SIG-M5 treated with dmso at 0.1 percent for 504 hours (cell line): ENCODE data around the gene ATAT1.

Experiments used
- DNase-seq: peaks from one replicate; lab custom pipeline; 2025; ENCODE audit not compliant: unreplicated experiment; lab: John Stamatoyannopoulos, UW

ATAT1 gene

GRCh38 chr6:30626484-30627366 lies at the start of gene ATAT1:
Gene ATAT1, plus strand, starts transcription at chr6:30626874.
- peak; percentile 80 for DNase-seq

GRCh38 chr6:30578051-30578450 lies 48.6 kb upstream of the ATAT1 start:
- DNase-seq, result no peak

- no peak for DNase-seq
Measured at GRCh38 chr6:30583921-30584320, 42.8 kb upstream of the ATAT1 start.

- DNase-seq, result no peak
Measured at GRCh38 chr6:30589754-30590358, 36.8 kb upstream of the ATAT1 start.

- no peak for DNase-seq
Measured at GRCh38 chr6:30590509-30590908, 36.2 kb upstream of the ATAT1 start.

GRCh38 chr6:30591008-30591407 lies 35.7 kb upstream of the ATAT1 start:
- DNase-seq, result peak; percentile 27

- no peak for DNase-seq
Measured at GRCh38 chr6:30592287-30592686, 34.4 kb upstream of the ATAT1 start.

- DNase-seq, result peak; percentile 42
Measured at GRCh38 chr6:30597315-30598144, 29.1 kb upstream of the ATAT1 start.

GRCh38 chr6:30598912-30599624 lies 27.6 kb upstream of the ATAT1 start:
- no peak for DNase-seq

GRCh38 chr6:30599625-30600324 lies 26.9 kb upstream of the ATAT1 start:
- DNase-seq, result no peak

GRCh38 chr6:30600451-30600961 lies 26.2 kb upstream of the ATAT1 start:
- no peak for DNase-seq

- no peak for DNase-seq
Measured at GRCh38 chr6:30601436-30601814, 25.2 kb upstream of the ATAT1 start.

GRCh38 chr6:30601815-30602641 lies 24.6 kb upstream of the ATAT1 start:
- no peak for DNase-seq

- DNase-seq, result no peak
Measured at GRCh38 chr6:30603961-30604360, 22.7 kb upstream of the ATAT1 start.

- DNase-seq, result no peak
Measured at GRCh38 chr6:30610065-30610464, 16.6 kb upstream of the ATAT1 start.

- no peak for DNase-seq
Measured at GRCh38 chr6:30611150-30611855, 15.4 kb upstream of the ATAT1 start.

- DNase-seq, result no peak
Measured at GRCh38 chr6:30611856-30612194, 14.8 kb upstream of the ATAT1 start.

- DNase-seq, result no peak
Measured at GRCh38 chr6:30612213-30612612, 14.5 kb upstream of the ATAT1 start.
